ENCODE measurements around the gene PRRT1.

DNA sequence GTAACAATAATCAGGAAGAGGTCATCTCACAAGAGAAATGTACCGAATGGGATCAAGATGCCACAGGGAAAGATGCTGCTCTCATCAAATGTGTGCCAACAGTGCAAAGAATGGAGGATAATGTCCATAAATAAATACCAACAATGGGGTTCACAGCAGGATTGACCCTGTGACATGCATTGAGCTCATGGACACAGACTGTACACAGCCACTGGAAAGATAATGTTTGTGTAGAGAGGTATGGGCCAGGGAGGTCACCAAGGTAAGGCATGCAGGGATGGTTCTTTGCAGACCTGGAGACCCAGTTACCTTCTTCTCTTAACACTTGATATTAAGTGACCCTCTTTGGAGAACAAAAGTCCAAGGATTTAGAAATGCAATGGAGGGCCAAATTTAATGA is 22.7 kb upstream of the PRRT1 start:
- TF ChIP-seq, protein P1, sequence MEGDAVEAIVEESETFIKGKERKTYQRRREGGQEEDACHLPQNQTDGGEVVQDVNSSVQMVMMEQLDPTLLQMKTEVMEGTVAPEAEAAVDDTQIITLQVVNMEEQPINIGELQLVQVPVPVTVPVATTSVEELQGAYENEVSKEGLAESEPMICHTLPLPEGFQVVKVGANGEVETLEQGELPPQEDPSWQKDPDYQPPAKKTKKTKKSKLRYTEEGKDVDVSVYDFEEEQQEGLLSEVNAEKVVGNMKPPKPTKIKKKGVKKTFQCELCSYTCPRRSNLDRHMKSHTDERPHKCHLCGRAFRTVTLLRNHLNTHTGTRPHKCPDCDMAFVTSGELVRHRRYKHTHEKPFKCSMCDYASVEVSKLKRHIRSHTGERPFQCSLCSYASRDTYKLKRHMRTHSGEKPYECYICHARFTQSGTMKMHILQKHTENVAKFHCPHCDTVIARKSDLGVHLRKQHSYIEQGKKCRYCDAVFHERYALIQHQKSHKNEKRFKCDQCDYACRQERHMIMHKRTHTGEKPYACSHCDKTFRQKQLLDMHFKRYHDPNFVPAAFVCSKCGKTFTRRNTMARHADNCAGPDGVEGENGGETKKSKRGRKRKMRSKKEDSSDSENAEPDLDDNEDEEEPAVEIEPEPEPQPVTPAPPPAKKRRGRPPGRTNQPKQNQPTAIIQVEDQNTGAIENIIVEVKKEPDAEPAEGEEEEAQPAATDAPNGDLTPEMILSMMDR (IDR thresholded peaks at IDR 0.05; ENCODE audit: borderline replicate concordance, extremely low read depth, low read length, poor library complexity, severe bottlenecking): no peak
- TF ChIP-seq EZH2 (IDR thresholded peaks at IDR 0.05; ENCODE audit: borderline replicate concordance, low read depth, low read length, severe bottlenecking): no peak

All from DND-41 (cell line).